Heart left ventricle (tissue), 16 donors: ENCODE results near the gene SCFD2. TPM values are rescaled to one million over a fixed set of nuclear protein-coding genes. Genes with fewer than 3 reads are reported as not detected.
A peak's percentile ranks its signal among the peaks of the same experiment; 100 is the strongest.

Source experiments
- ATAC-seq, 4 donors: fragments of 200-7000 bp; cut with Tn5 transposase; one replicate each; pipeline ENCODE4 v1.9.1; 2020 to 2022; ENCODE audit warnings: moderate library complexity in 4 of 4, mild to moderate bottlenecking in 3 of 4, moderate number of reproducible peaks in 1 of 4
- DNase-seq, 5 donors: peaks; one replicate each; pipeline ENCODE4 v3.0.0-alpha.2; 2020
- H3K27ac ChIP-seq, 12 donors: fragments of 200-600 bp; sonication (generic) in 4 of 12; one replicate each; pipeline versions ENCODE4 v1.5.0 to v1.8.0; 2016 to 2022; ENCODE audit warnings: mild to moderate bottlenecking in 2 of 12
- H3K27me3 ChIP-seq, 9 donors: fragments of 200-600 bp; sonication (generic) in 2 of 9; one replicate each; pipeline versions ENCODE4 v1.5.1 to v1.8.0; 2016 to 2022; ENCODE audit warnings: mild to moderate bottlenecking in 3 of 9
- H3K36me3 ChIP-seq, 9 donors: fragments of 200-600 bp; sonication (generic) in 2 of 9; one replicate each; pipeline versions ENCODE4 v1.5.0 to v1.8.0; 2018 to 2022; ENCODE audit warnings: mild to moderate bottlenecking in 2 of 9
- H3K4me1 ChIP-seq, 12 donors: fragments of 200-600 bp; sonication (generic) in 4 of 12; one replicate each; pipeline versions ENCODE4 v1.5.0 to v1.8.0; 2016 to 2022; ENCODE audit warnings: mild to moderate bottlenecking in 3 of 12
- H3K4me3 ChIP-seq, 12 donors: fragments of 200-600 bp; sonication (generic) in 4 of 12; one replicate each; pipeline versions ENCODE4 v1.5.0 to v1.8.0; 2017 to 2022; ENCODE audit warnings: mild to moderate bottlenecking in 9 of 12, moderate library complexity in 4 of 12
- H3K9me3 ChIP-seq, 12 donors: fragments of 200-600 bp; sonication (generic) in 4 of 12; one replicate each; pipeline versions ENCODE4 v1.5.0 to v1.8.0; 2016 to 2022; ENCODE audit warnings: mild to moderate bottlenecking in 1 of 12
- CTCF ChIP-seq, 12 donors: fragments of 200-600 bp; sonication (generic) in 4 of 12; IDR thresholded peaks; one replicate each; pipeline versions ENCODE4 v1.5.0 to v1.8.0; 2018 to 2022; ENCODE audit warnings: antibody characterized with exemption in 12 of 12, mild to moderate bottlenecking in 5 of 12
- POLR2A ChIP-seq, 2 donors: fragments of 450-650 bp; IDR thresholded peaks; one replicate each; pipeline ENCODE4 v1.6.1; 2017; ENCODE audit warnings: antibody characterized with exemption in 2 of 2, mild to moderate bottlenecking in 2 of 2, moderate library complexity in 2 of 2
- WGBS, 4 donors: extraction: QIAGEN DNeasy Blood & Tissue Kit in 2 of 4; methylation state at CpG; one replicate each; pipeline versions ENCODE4 v1.1.5 to v1.1.7; 2013 to 2018; 5-methylcytosine and 5-hydroxymethylcytosine counted together
- intact Hi-C, 10 donors: fragments of 100-400 bp; cut with DNase I; formaldehyde crosslinking; loops; one replicate each; pipeline versions ENCODE4 v1.11.1 to v1.14.2; 2022
- polyA plus RNA-seq, 2 donors: library from polyadenylated mRNA; stranded (reverse); fragments of 200-250 nt; gene quantifications; one replicate each; pipeline ENCODE4 v1.2.3, GENCODE V29; 2013
- total RNA-seq, 9 donors: library from RNA; depleted of rRNA in 2 of 9; stranded (reverse); fragments of >200 nt in 2 of 9; fragmentation: NEBNext Ultra II Directional in 3 of 9; extraction: Animal tissue kit (Norgen Biotek cat#: 25700) in 3 of 9; gene quantifications; one replicate each; pipeline versions ENCODE4 v1.1.0 to v1.2.4, GENCODE V29; 2016 to 2023
- donor health status: ischemic (EF 13 %, LVEDD 7.1; RV severe dilation, severe dysfunction).
- donor health status: healthy with polysubstance abuse.
- donor health status: DM: no; HTN: yes; CAD: no.
- donor health status: DM: no; HTN: no; CAD: no.
- donor health status: ischemic (EF 25% LVEDD 6.9; RV normal size, moderate dysfunction).
- donor health status: ischemic (EF 25% LVEDD 5.7; RV mildly dilated, moderate dysfunction).
- donor health status: healthy.
- donor health status: DM: yes; HTN: yes; CAD: no.
- donor health status: ischemic (EF 35%, LVEDD 5.7; RV mildly dilated, moderate dysfunction).
- donor health status: nonischemic (EF 11% LVEDD 7.7; RV severe dilation, severe dysfunction).
- donor health status: DM: yes; HTN: yes; CAD: no.
- donor health status: PGD.
- donor health status: ischemic (EF 29% LVEDD 5.4; RV normal size, mild dysfunction).
- donor health status: nonischemic (EF 23%, LVEDD 6.1; RV moderate dilation, normal function).

SCFD2 gene
- total and polyA plus RNA-seq, 11 donors, result 3.7 to 14.0 (median 9.8) TPM

GRCh38 chr4:52824603-52825459 lies 541.0 kb downstream of the SCFD2 start:
- Histone ChIP-seq H3K9me3 (no peaks in the 10 kb centered on the region), H3K27ac (peak overlapping the region in 10 of 12 donors; percentile 12 to 90 (median 66)), H3K36me3 (no peaks in the 10 kb centered on the region), H3K4me1 (peaks cover 0 to 22% (median 11%) of the 10 kb centered on the region in 12 donors), H3K27me3 (no peaks in the 10 kb centered on the region), H3K4me3 (no peak overlapping the region)
- intact Hi-C loops, result no loop called here
- TF ChIP-seq CTCF (IDR thresholded peaks at IDR 0.05) (no peak), POLR2A (IDR thresholded peaks at IDR 0.05) (no peak)
- DNase-seq, result peak in 4 of 5 donors; percentile 44 to 74 (median 49)
- 38 to 48% (median 42%) methylated on average over 12 of the region's 12 CpGs for WGBS, 4 donors
- ATAC-seq, result peak; percentile 90 to 96 (median 94)

GRCh38 chr4:52824270-52824602 lies 541.6 kb downstream of the SCFD2 start:
- H3K27ac ChIP-seq, result peak overlapping the region in 10 of 12 donors; percentile 12 to 90 (median 66)
- H3K9me3 ChIP-seq, result no peaks in the 10 kb centered on the region
- ATAC-seq (peak in 1 of 4 donors; percentile 4), DNase-seq (no peak)
- no peaks in the 10 kb centered on the region for H3K27me3 ChIP-seq
- 73 to 80% (median 75%) methylated on average over 3 to 6 of the region's 6 CpGs for WGBS, 4 donors
- TF ChIP-seq POLR2A (IDR thresholded peaks at IDR 0.05) (no peak), CTCF (IDR thresholded peaks at IDR 0.05) (no peak)
- H3K4me3 ChIP-seq, result no peak overlapping the region
- H3K4me1 ChIP-seq, result peaks cover 0 to 22% (median 11%) of the 10 kb centered on the region in 12 donors
- intact Hi-C loops, result no loop called here
- H3K36me3 ChIP-seq, result no peaks in the 10 kb centered on the region

DNA sequence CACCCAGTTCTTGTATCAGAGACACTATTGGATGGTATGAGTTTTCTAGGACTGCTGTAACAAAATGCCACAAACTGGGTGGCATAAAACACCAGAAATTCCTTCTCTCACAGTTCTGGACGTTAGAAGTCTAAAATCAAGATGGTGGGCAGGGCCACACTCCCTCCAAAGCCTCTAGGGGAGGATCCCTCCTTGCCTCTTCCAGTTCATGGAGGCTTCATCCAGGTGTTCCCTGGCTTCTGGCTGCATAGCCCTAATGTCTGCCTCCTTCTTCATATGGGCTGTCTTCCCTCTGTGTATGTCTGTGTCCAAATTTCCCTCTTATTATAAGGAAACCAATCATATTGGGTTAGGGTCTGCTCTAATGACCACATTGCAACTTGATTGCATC lies 542.2 kb downstream of the SCFD2 start:
- Histone ChIP-seq H3K27me3 (no peaks in the 10 kb centered on the region), H3K27ac (peak overlapping the region in 3 of 12 donors; percentile 72 to 79 (median 77)), H3K4me3 (no peak overlapping the region), H3K36me3 (no peaks in the 10 kb centered on the region), H3K4me1 (peaks cover 0 to 22% (median 11%) of the 10 kb centered on the region in 12 donors), H3K9me3 (no peaks in the 10 kb centered on the region)
- WGBS, 4 donors, result 69 to 100% (median 79%) methylated on average over 1 of the region's 1 CpG
- TF ChIP-seq CTCF (IDR thresholded peaks at IDR 0.05), result no peak
- TF ChIP-seq POLR2A (IDR thresholded peaks at IDR 0.05), result no peak
- ATAC-seq (no peak), DNase-seq (no peak)
- intact Hi-C loops, result no loop called here

Other genes with a start within 250 kb of the SCFD2 start
- 10 to 100 TPM; 23.5 to 46.2 (median 32.8) TPM for gene FIP1L1, start 11.6 kb upstream of the SCFD2 start, total RNA-seq
- gene FIP1L1, start 11.6 kb upstream of the SCFD2 start, polyA plus RNA-seq, result 10 to 100 TPM; 23.8 to 34.1 TPM
- gene LNX1, start 225.4 kb upstream of the SCFD2 start, total RNA-seq, result 10 to 100 TPM in 2 of 9 donors, 1 to 10 TPM in 7; 3.4 to 15.7 (median 7.1) TPM
- 1 to 10 TPM; 5.4 to 6.7 TPM for gene LNX1, start 225.4 kb upstream of the SCFD2 start, polyA plus RNA-seq